ENCODE measurements around the gene LRWD1.

The LRWD1 gene

GRCh38 chr7:102455596-102455995 is 9.2 kb upstream of the LRWD1 start:
- TF ChIP-seq POLR2AphosphoS5 (IDR thresholded peaks at IDR 0.05; ENCODE audit: low read depth, low read length) (no peak), TAF1 (IDR thresholded peaks at IDR 0.05; ENCODE audit: borderline replicate concordance, insufficient read depth, low read length) (no peak), FOXP2 (optimal IDR thresholded peaks at IDR 0.05; ENCODE audit: borderline replicate concordance, extremely low read depth, extremely low read length, insufficient read depth) (no peak), SIN3A (IDR thresholded peaks at IDR 0.05; ENCODE audit: borderline replicate concordance, insufficient read depth, low read length) (no peak)
- TF ChIP-seq, protein P1, sequence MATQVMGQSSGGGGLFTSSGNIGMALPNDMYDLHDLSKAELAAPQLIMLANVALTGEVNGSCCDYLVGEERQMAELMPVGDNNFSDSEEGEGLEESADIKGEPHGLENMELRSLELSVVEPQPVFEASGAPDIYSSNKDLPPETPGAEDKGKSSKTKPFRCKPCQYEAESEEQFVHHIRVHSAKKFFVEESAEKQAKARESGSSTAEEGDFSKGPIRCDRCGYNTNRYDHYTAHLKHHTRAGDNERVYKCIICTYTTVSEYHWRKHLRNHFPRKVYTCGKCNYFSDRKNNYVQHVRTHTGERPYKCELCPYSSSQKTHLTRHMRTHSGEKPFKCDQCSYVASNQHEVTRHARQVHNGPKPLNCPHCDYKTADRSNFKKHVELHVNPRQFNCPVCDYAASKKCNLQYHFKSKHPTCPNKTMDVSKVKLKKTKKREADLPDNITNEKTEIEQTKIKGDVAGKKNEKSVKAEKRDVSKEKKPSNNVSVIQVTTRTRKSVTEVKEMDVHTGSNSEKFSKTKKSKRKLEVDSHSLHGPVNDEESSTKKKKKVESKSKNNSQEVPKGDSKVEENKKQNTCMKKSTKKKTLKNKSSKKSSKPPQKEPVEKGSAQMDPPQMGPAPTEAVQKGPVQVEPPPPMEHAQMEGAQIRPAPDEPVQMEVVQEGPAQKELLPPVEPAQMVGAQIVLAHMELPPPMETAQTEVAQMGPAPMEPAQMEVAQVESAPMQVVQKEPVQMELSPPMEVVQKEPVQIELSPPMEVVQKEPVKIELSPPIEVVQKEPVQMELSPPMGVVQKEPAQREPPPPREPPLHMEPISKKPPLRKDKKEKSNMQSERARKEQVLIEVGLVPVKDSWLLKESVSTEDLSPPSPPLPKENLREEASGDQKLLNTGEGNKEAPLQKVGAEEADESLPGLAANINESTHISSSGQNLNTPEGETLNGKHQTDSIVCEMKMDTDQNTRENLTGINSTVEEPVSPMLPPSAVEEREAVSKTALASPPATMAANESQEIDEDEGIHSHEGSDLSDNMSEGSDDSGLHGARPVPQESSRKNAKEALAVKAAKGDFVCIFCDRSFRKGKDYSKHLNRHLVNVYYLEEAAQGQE (IDR thresholded peaks at IDR 0.05; ENCODE audit: insufficient read depth in 1 of 2, low read depth in 2 of 2, low read length in 2 of 2), result no peak

DNA sequence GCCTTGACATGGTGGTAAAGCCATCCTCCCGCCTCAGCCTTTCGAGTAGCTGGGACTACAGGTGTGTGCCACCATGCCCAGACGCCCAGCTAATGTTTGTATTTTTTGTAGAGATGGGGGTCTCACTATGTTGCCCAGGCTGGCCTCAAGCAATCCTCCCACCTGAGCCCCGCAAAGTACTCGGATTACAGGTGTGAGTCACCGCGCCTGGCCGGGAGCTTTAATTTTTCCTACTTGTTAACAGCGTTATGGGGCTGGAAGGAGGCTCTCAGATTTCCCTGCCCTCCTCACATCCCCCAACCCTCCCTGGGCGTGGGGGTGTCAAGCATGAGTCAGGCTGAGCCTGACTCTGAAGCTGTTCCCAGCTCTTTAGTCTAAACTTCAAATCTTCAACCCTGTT is 8.5 kb upstream of the LRWD1 start:
- TF ChIP-seq SIN3A (IDR thresholded peaks at IDR 0.05; ENCODE audit: borderline replicate concordance, insufficient read depth, low read length), result no peak
- no peak for TF ChIP-seq POLR2AphosphoS5 (IDR thresholded peaks at IDR 0.05; ENCODE audit: low read depth, low read length)
- TF ChIP-seq FOXP2 (optimal IDR thresholded peaks at IDR 0.05; ENCODE audit: borderline replicate concordance, extremely low read depth, extremely low read length, insufficient read depth), result no peak
- TF ChIP-seq, protein P1 (IDR thresholded peaks at IDR 0.05; ENCODE audit: insufficient read depth in 1 of 2, low read depth in 2 of 2, low read length in 2 of 2), result no peak
- TF ChIP-seq TAF1 (IDR thresholded peaks at IDR 0.05; ENCODE audit: borderline replicate concordance, insufficient read depth, low read length), result no peak

DNA sequence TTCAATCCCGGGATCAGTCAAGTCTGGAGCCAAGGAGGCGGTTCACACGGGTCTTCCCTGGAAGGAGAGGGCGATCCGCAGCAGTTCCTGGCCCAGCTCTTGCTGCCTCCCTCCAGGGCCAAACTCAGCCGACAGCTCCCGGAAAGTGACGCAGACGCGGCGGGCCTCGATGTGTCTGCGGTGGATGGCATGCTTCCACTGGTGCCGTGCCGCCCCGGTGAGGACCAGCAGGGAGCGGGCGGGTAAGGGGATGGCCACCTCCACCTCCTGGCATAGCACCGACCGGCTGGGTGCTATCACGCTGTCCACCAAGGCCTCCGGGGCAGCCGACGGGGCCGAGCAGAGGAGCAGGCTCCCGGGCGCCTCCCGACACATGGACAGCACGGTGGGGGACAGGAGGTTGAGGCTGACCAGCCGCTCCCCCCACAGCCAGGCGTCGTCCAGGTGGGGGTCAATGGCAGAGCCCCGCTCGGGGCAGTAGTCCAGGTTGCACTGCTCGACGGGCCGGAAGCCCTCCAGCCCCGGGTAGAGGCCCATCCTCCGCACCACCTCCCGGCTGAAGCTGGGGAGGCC is 7.3 kb upstream of the LRWD1 start:
- TF ChIP-seq SIN3A (IDR thresholded peaks at IDR 0.05; ENCODE audit: borderline replicate concordance, insufficient read depth, low read length) (no peak), POLR2AphosphoS5 (IDR thresholded peaks at IDR 0.05; ENCODE audit: low read depth, low read length) (no peak), FOXP2 (optimal IDR thresholded peaks at IDR 0.05; ENCODE audit: borderline replicate concordance, extremely low read depth, extremely low read length, insufficient read depth) (no peak), TAF1 (IDR thresholded peaks at IDR 0.05; ENCODE audit: borderline replicate concordance, insufficient read depth, low read length) (no peak)
- TF ChIP-seq, protein P1 (IDR thresholded peaks at IDR 0.05; ENCODE audit: insufficient read depth in 1 of 2, low read depth in 2 of 2, low read length in 2 of 2), result no peak

DNA sequence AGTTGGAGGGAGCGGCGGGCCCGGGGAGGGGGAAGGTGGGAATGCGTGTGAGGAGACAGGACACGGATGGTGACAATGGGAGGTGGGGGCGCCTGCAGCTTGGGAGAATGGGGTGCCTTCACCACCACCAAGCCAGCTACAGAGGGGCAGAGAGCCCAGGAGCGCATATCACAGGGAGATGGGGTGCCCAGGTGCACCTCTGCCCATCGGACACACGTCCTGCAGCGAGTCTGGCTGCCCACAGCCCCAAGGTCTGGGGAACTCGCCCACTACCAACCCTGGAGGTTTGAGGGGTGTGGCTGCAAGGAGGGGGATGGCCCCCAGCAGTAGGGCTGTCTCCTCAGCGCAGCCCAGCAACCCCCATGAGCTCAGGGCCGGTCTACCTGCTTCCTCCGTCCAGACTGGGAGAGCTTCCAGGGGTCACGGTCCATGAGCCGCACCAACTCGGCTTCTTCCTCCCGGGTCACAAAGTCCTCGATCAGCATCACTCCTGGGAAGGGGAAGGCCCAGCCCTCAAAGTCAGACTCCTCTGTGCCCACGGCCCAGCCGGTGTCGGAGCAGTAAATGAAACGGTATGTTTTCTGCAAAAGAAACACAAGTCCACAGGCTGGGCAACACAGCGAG is 5.5 kb upstream of the LRWD1 start:
- no peak for TF ChIP-seq SIN3A (IDR thresholded peaks at IDR 0.05; ENCODE audit: borderline replicate concordance, insufficient read depth, low read length)
- TF ChIP-seq FOXP2 (optimal IDR thresholded peaks at IDR 0.05; ENCODE audit: borderline replicate concordance, extremely low read depth, extremely low read length, insufficient read depth), result no peak
- no peak for TF ChIP-seq POLR2AphosphoS5 (IDR thresholded peaks at IDR 0.05; ENCODE audit: low read depth, low read length)
- TF ChIP-seq, protein P1 (IDR thresholded peaks at IDR 0.05; ENCODE audit: insufficient read depth in 1 of 2, low read depth in 2 of 2, low read length in 2 of 2), result no peak
- no peak for TF ChIP-seq TAF1 (IDR thresholded peaks at IDR 0.05; ENCODE audit: borderline replicate concordance, insufficient read depth, low read length)
